K562 (cell line): ENCODE measurements around the gene DCAKD.

Experiments
- ELK1 ChIP-seq: sonication (generic); formaldehyde crosslinking; IDR thresholded peaks from 2 replicates; pipeline ENCODE4 v1.8.1; 2022; ENCODE audit warnings: missing genetic modification reagents
- RERE ChIP-seq: sonication (generic); formaldehyde crosslinking; IDR thresholded peaks from 2 replicates; pipeline ENCODE4 v1.8.0; 2023; ENCODE audit warnings: missing genetic modification reagents, mild to moderate bottlenecking, borderline replicate concordance

GRCh38 chr17:45004388-45004787, 47.0 kb downstream of the DCAKD start:
- no peak for TF ChIP-seq RERE (CRISPR knock-in tag)
- TF ChIP-seq ELK1 (CRISPR knock-in tag): no peak
